M059J (cell line): Measurements from ENCODE around the gene JAK1. TPM values are rescaled to one million over a fixed set of nuclear protein-coding genes. Genes with fewer than 3 reads are reported as not detected.
A peak's percentile ranks its signal among the peaks of the same experiment; 100 is the strongest.
"Not testable (repeated sequence)": the region's sequence is repeated elsewhere in the genome, so short reads cannot be mapped to it uniquely, and the experiment has no call there.

ENCODE experiments used
- DNase-seq: peaks from one replicate; pipeline ENCODE4 v3.0.0-alpha.2; 2012; ENCODE audit warnings: low read depth
- total RNA-seq: library from RNA; depleted of rRNA; stranded (reverse); fragments of >200 nt; shearing (Covaris generic); gene quantifications from 2 replicates; pipeline ENCODE4 v1.2.3, GENCODE V29; 2014

Gene JAK1
- total RNA-seq, 1 experiment from 2014 or later, result 90.9 TPM

DNA sequence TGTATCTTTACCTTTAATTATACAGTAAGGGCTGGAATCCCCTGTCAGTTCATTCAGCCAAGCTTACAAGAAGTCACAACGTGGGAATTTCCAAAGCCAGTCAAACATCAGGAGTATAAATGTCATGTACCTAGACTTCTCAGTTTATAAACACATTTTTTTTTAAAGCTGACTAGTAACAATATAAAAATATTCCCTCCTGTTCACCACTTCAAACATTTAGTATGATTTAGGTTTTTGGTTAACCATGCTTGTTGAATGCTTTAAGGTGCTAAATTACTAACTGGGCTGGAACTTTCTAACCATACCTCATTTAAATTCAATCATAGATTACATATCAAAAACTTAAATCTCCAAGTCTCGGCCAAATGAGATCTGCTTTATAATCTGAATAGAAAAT lies 44.0 kb downstream of the JAK1 start:
- DNase-seq, result no peak

GRCh38 chr1:64921771-64922170 lies 44.6 kb downstream of the JAK1 start:
- DNase-seq, result no peak

- DNase-seq, result no peak
Observed at GRCh38 chr1:64920941-64921589, 45.3 kb downstream of the JAK1 start.

DNA sequence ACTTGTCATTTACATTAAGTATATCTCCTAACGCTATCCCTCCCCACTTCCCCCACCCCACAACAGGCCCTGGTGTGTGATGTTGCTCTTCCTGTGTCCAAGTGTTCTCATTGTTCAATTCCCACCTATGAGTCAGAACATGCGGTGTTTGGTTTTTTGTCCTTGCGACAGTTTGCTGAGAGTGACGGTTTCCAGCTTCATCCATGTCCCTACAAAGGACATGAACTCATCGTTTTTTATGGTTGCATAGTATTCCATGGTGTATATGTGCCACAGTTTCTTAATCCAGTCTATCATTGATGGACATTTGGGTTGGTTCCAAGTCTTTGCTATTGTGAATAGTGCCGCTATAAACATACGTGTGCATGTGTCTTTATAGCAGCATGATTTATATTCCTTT lies 47.2 kb downstream of the JAK1 start:
- DNase-seq, result not testable (repeated sequence)

DNA sequence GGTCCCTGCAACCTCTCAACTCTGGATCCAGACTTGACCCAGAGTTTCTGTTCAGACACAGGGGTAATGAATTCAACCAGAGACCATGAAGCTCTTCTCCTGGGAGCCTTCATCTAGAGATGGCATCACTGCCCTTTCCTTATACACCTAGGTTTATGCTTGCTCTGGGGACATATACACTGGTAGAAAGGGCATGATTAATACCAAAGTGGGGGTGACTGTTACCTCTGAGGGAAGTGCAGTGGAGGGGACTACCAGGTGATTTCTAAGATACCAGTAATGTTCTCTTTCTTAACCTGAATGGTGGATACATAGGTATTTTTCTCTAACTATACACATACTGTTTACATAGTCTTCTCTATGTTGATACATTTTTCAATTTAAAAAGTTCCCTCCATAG lies 48.4 kb downstream of the JAK1 start:
- no peak for DNase-seq

GRCh38 chr1:64917328-64917861 lies 49.0 kb downstream of the JAK1 start:
- peak; percentile 95 for DNase-seq

DNA sequence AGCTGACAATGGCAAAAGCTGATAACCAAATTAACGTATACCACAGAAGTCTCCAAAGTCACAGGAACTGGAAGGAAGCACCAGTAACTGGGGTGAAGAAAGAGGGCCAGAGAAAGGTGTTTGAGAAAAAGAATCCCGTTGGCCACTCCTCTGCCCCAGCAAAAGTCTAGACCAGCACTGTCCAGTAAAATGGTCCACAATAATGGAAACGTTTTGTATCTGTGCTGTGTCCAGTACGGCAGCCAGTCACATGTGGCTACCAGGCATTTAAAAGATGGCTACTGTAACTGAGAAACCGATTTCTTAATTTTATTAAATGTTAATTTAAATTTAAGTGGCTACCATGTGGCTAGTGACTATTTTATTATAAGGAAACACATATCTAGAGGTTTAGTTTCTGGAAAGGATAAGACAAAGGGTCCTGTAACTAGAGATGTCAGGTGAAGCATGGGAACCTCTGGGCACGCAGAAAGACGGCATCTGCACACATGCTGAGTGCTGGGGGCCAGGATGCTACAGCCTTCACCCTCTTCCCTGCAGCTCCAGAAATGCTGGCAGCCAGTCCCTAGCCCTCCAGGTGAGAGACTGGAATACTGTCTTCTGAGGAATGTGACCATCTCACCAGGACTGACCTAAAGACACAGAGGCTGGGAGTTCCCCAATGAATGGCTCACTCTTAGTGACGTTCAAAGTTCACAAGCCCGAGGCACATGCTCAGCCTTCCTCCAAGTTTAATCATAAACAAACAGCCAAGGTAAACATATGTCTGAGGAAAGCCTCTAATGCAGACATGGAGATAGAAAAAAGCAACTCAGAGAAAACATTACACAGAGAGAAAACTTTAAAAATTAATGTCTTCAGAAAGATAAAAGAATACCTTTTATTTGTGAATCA lies 50.7 kb downstream of the JAK1 start:
- peak; percentile 74 for DNase-seq

GRCh38 chr1:64913361-64914015 lies 52.9 kb downstream of the JAK1 start:
- DNase-seq, result no peak

DNA sequence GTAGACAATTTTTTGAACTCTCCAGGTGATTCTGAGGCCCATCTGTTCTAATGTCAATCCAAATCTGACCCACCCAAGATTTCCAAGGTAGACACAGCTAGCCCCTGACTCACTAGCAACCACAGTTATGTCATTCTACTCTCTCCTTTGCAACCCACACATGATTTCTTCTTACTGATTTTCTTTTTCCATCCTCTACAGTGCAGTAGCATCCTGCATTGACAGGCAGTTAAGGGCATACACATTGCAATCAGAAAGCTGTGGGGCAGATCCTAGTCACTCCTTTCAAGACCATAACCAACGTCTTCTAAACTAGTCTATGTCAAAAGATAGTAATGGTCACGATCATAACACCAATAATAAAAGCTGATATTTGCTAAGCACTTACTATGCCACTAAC lies 54.2 kb downstream of the JAK1 start:
- DNase-seq, result no peak

DNA sequence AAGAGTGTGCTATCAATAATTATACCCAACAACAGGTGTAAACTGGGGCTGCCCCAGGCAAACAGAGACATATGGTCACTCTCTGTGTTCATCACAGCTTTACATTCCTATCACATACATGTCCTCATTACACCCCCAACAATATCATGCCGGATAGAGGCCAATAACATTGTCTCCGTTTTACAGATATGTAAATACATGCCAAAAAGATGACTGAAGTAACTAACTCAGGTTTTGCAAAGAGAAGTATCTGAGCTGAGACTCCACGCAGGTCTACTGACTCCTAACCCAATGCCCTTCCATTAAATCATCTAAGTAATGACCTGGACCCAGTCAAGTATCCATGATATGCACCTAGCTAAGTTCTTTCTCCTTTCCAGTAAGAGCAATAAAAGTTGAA lies 55.0 kb downstream of the JAK1 start:
- no peak for DNase-seq

DNA sequence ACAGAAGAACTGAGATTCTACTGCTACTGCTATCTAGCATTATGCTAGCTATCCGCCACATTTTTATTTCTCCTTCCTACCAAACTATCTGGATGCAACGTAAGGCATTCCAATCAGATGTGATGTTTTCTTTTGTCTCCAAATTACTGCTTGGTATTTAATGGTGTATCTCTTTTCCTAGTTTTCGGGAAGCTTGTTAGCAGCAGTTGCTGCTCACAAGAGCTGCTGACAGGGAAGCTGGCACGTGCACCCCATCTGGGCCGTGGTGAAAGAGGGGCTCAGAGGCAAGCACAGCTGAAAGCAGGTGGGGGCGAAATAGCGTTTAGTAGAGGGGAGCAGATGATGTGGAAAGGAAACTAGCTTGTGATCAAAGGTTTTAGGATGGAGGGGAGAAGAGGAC lies 57.3 kb downstream of the JAK1 start:
- no peak for DNase-seq

GRCh38 chr1:64908575-64908974 lies 57.8 kb downstream of the JAK1 start:
- no peak for DNase-seq

- DNase-seq, result peak; percentile 18
Observed at GRCh38 chr1:64906447-64906846, 59.9 kb downstream of the JAK1 start.

DNA sequence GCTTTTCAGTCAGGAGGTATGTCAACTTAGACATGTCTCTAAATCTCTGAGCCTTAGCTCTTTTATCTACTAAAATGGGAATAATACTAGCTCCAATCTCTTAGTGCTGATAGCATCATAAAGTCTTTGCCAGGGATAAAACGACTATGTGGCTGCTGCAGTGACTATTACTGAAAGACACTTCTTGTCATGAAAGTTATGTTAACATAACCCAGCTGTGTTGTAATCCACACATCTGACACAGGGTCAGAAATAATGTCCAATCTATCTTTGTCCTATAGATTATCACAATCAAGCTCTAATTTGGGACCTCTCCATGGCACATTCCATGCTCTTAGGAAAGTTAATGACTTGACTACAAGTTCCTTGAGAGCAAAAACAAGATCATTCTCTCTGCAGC lies 62.8 kb downstream of the JAK1 start:
- no peak for DNase-seq

- no peak for DNase-seq
Observed at GRCh38 chr1:64901663-64902062, 64.7 kb downstream of the JAK1 start.

- no peak for DNase-seq
Observed at GRCh38 chr1:64900916-64901315, 65.4 kb downstream of the JAK1 start.

- peak; percentile 99 for DNase-seq
Observed at GRCh38 chr1:64898107-64898861, 68.1 kb downstream of the JAK1 start.

DNA sequence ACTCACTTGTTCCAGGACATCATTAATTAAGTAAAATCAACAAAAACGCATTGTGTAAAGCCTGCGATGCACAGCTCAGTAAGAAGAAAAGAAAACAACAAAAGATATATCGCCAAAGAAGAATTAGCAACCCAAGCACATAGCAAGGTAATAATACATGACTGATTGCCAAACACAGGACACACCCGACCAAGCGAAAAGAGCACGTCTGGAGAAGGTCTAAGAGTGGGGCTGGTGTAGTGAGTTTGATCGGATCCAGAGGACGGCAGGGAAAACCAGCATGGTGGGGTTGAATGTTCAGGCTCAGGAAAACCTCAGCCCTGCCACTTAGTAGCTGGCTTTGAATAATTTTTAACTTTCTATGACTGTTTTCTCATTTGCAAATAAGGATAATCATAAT lies 69.8 kb downstream of the JAK1 start:
- no peak for DNase-seq

DNA sequence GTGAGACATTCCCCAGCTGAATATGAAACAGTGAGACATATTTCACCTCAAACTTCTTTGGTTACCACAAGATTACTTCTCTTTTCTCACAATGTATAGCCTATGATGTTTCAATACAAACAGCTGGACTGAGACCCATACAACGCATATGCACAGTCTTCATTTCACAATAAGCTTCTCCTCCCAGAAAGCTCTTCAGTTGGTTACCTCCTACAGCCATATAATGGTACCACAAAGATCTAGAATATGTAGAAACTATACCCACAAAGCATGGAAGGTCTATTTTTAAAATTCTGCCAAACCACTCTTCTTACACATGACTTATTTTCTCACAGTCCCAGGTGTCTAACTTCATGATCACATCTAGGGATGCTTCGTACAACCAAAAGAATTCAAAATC lies 70.8 kb downstream of the JAK1 start:
- DNase-seq, result no peak

GRCh38 chr1:64894438-64895196 lies 71.7 kb downstream of the JAK1 start:
- no peak for DNase-seq

- DNase-seq, result no peak
Observed at GRCh38 chr1:64893921-64894320, 72.4 kb downstream of the JAK1 start.
